Liver (tissue), 9 donors: ENCODE measurements around the gene RAB43. TPM values are rescaled to one million over a fixed set of nuclear protein-coding genes. Genes with fewer than 3 reads are reported as not detected.

Experiments used
- DNase-seq: peaks from one replicate; pipeline ENCODE4 v3.0.0-alpha.2; 2017; ENCODE audit warnings: low spot score
- H3K27ac ChIP-seq, 2 donors: one replicate each; pipeline ENCODE4 v1.7.0; 2013; ENCODE audit warnings: inconsistent platforms in 2 of 2, low read length in 2 of 2, control low read depth in 1 of 2, low read depth in 1 of 2, mild to moderate bottlenecking in 1 of 2
- H3K27me3 ChIP-seq, 4 donors: one replicate each; pipeline versions ENCODE4 v1.6.1 to v1.7.0; 2013; ENCODE audit warnings: low read length in 3 of 4, inconsistent platforms in 1 of 4, mild to moderate bottlenecking in 1 of 4, moderate library complexity in 1 of 4; ENCODE audit not compliant: control insufficient read depth in 4 of 4, insufficient read depth in 4 of 4
- H3K36me3 ChIP-seq, 4 donors: one replicate each; pipeline versions ENCODE4 v1.6.1 to v1.7.0; 2013; ENCODE audit warnings: low read length in 3 of 4, mild to moderate bottlenecking in 3 of 4, low read depth in 1 of 4, moderate library complexity in 1 of 4; ENCODE audit not compliant: control insufficient read depth in 4 of 4, insufficient read depth in 3 of 4
- H3K4me1 ChIP-seq, 4 donors: one replicate each; pipeline versions ENCODE4 v1.6.1 to v1.7.0; 2013; ENCODE audit warnings: low read length in 3 of 4, mild to moderate bottlenecking in 3 of 4, moderate library complexity in 1 of 4; ENCODE audit not compliant: control insufficient read depth in 4 of 4, insufficient read depth in 4 of 4
- H3K4me3 ChIP-seq, 3 donors: one replicate each; pipeline versions ENCODE4 v1.6.1 to v1.7.0; 2013; ENCODE audit warnings: low read length in 3 of 3, control low read depth in 1 of 3, low read depth in 1 of 3, mild to moderate bottlenecking in 1 of 3
- H3K9ac ChIP-seq, 2 donors: one replicate each; pipeline ENCODE4 v1.7.0; 2013; ENCODE audit warnings: low read length in 2 of 2, mild to moderate bottlenecking in 2 of 2, moderate library complexity in 2 of 2, control low read depth in 1 of 2, low read depth in 1 of 2
- H3K9me3 ChIP-seq, 4 donors: one replicate each; pipeline versions ENCODE4 v1.6.1 to v1.7.0; 2013; ENCODE audit warnings: low read length in 3 of 4; ENCODE audit not compliant: control insufficient read depth in 4 of 4
- FOXA1 ChIP-seq: IDR thresholded peaks from 2 replicates; pipeline ENCODE4 v1.6.1; 2016; ENCODE audit warnings: antibody characterized with exemption
- FOXA2 ChIP-seq: IDR thresholded peaks from 2 replicates; pipeline ENCODE4 v1.6.1; 2016; ENCODE audit warnings: antibody characterized with exemption
- GABPA ChIP-seq, 2 donors: IDR thresholded peaks in 1 of 2; conservative IDR thresholded peaks in 1 of 2; 2 replicates each; pipeline ENCODE4 v1.6.1; 2016; ENCODE audit warnings: antibody characterized with exemption in 2 of 2, mild to moderate bottlenecking in 1 of 2, moderate library complexity in 1 of 2
- HNF4G ChIP-seq: IDR thresholded peaks from 2 replicates; pipeline ENCODE4 v1.6.1; 2016; ENCODE audit warnings: antibody characterized with exemption
- NR2F2 ChIP-seq: IDR thresholded peaks from 2 replicates; pipeline ENCODE4 v1.6.1; 2016; ENCODE audit warnings: antibody characterized with exemption
- RAD21 ChIP-seq, 2 donors: IDR thresholded peaks; 2 replicates each; pipeline ENCODE4 v1.6.1; 2016; ENCODE audit warnings: antibody characterized with exemption in 2 of 2, mild to moderate bottlenecking in 2 of 2
- RXRA ChIP-seq, 2 donors: IDR thresholded peaks; 2 replicates each; pipeline ENCODE4 v1.6.1; 2017 to 2018; ENCODE audit warnings: antibody characterized with exemption in 2 of 2, mild to moderate bottlenecking in 1 of 2
- SP1 ChIP-seq: IDR thresholded peaks from 2 replicates; pipeline ENCODE4 v1.6.1; 2018; ENCODE audit warnings: antibody characterized with exemption, mild to moderate bottlenecking
- TAF1 ChIP-seq: conservative IDR thresholded peaks from 2 replicates; pipeline ENCODE4 v1.6.1; 2016; ENCODE audit warnings: antibody characterized with exemption, mild to moderate bottlenecking
- YY1 ChIP-seq: IDR thresholded peaks from 2 replicates; pipeline ENCODE4 v1.6.1; 2016; ENCODE audit warnings: antibody characterized with exemption, mild to moderate bottlenecking
- WGBS: extraction: QIAGEN DNeasy Blood & Tissue Kit; methylation state at CpG from one replicate; pipeline ENCODE4 v1.1.7; 2013; 5-methylcytosine and 5-hydroxymethylcytosine counted together
- polyA plus RNA-seq, 2 donors: library from polyadenylated mRNA; stranded (reverse) in 1 of 2; unstranded in 1 of 2; fragments of 200-250 nt in 1 of 2; fragments of >200 nt in 1 of 2; fragmentation: Nextera tagmentation in 1 of 2; extraction: Ambion mirVana in 1 of 2; gene quantifications; one replicate each; pipeline versions ENCODE4 v1.2.1 to v1.2.3, GENCODE V29; 2013 to 2015
- total RNA-seq, 2 donors: library from RNA; depleted of rRNA; stranded (reverse); fragments of >200 nt; gene quantifications; one replicate each; pipeline ENCODE4 v1.2.3, GENCODE V29; 2014
- TF ChIP-seq, protein P1 (sequence below): fragments of 150-350 bp; IDR thresholded peaks from 2 replicates; pipeline ENCODE4 v1.5.1; 2017; ENCODE audit warnings: improper control_type of control experiment, low read depth, low read length; ENCODE audit not compliant: missing input control
- TF ChIP-seq, protein P2 (sequence below): IDR thresholded peaks from 2 replicates; pipeline ENCODE4 v1.6.1; 2016; ENCODE audit warnings: antibody characterized with exemption
- TF ChIP-seq, protein P3 (sequence below): IDR thresholded peaks from 2 replicates; pipeline ENCODE4 v1.6.1; 2016; ENCODE audit warnings: antibody characterized with exemption
- TF ChIP-seq, protein P4 (sequence below): IDR thresholded peaks from 2 replicates; pipeline ENCODE4 v1.6.1; 2016; ENCODE audit warnings: antibody characterized with exemption
- TF ChIP-seq, protein P5 (sequence below): IDR thresholded peaks from 2 replicates; pipeline ENCODE4 v1.6.1; 2016; ENCODE audit warnings: antibody characterized with exemption, mild to moderate bottlenecking
- donor health status: healthy.
- donor health status: healthy.
- donor health status: healthy.
- donor health status: healthy.
- donor health status: healthy.

The RAB43 gene
- total and polyA plus RNA-seq, 4 donors: 13.4 to 58.1 (median 26.5) TPM

DNA sequence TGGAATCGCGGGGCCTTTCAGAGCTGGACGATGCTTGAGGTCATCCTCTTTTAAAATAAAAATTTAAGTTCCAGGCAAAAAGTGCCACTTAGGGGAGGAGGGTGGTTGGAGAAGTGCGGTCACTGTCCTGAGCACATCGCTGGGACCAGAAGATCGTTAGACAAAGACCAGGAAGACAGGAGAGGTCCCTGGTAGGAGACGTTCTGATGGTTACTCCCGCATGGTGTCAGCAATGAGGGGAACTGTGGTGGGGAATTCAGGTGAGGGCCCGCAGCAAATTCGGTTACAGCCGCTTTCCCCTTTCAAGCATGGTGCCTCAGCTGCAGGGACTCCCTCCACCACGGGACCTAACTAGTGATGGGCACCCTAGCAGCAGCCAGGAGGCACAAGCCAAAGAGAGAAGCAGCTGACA is 40.3 kb upstream of the RAB43 start:
- peak; percentile 40 for DNase-seq
- peaks cover 4 to 21% (median 16%) of the 10 kb centered on the region in 4 donors for H3K36me3 ChIP-seq

More for the DNA sequence above, 40.3 kb upstream of the RAB43 start:
- H3K27me3 ChIP-seq: no peaks in the 10 kb centered on the region
- TF ChIP-seq, protein P1, sequence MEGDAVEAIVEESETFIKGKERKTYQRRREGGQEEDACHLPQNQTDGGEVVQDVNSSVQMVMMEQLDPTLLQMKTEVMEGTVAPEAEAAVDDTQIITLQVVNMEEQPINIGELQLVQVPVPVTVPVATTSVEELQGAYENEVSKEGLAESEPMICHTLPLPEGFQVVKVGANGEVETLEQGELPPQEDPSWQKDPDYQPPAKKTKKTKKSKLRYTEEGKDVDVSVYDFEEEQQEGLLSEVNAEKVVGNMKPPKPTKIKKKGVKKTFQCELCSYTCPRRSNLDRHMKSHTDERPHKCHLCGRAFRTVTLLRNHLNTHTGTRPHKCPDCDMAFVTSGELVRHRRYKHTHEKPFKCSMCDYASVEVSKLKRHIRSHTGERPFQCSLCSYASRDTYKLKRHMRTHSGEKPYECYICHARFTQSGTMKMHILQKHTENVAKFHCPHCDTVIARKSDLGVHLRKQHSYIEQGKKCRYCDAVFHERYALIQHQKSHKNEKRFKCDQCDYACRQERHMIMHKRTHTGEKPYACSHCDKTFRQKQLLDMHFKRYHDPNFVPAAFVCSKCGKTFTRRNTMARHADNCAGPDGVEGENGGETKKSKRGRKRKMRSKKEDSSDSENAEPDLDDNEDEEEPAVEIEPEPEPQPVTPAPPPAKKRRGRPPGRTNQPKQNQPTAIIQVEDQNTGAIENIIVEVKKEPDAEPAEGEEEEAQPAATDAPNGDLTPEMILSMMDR: no peak
- TF ChIP-seq YY1 (no peak), RXRA (IDR thresholded peaks at IDR 0.05) (no peak), GABPA (IDR thresholded peaks at IDR 0.05 in 1 of 2, conservative IDR thresholded peaks at IDR 0.05 in 1 of 2) (no peak), FOXA1 (no peak), RAD21 (IDR thresholded peaks at IDR 0.05) (no peak), TAF1 (no peak), HNF4G (no peak), NR2F2 (no peak), FOXA2 (no peak), SP1 (no peak)
- TF ChIP-seq, protein P2, sequence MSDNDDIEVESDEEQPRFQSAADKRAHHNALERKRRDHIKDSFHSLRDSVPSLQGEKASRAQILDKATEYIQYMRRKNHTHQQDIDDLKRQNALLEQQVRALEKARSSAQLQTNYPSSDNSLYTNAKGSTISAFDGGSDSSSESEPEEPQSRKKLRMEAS: no peak
- TF ChIP-seq, protein P3, sequence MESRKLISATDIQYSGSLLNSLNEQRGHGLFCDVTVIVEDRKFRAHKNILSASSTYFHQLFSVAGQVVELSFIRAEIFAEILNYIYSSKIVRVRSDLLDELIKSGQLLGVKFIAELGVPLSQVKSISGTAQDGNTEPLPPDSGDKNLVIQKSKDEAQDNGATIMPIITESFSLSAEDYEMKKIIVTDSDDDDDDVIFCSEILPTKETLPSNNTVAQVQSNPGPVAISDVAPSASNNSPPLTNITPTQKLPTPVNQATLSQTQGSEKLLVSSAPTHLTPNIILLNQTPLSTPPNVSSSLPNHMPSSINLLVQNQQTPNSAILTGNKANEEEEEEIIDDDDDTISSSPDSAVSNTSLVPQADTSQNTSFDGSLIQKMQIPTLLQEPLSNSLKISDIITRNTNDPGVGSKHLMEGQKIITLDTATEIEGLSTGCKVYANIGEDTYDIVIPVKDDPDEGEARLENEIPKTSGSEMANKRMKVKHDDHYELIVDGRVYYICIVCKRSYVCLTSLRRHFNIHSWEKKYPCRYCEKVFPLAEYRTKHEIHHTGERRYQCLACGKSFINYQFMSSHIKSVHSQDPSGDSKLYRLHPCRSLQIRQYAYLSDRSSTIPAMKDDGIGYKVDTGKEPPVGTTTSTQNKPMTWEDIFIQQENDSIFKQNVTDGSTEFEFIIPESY: no peak
- TF ChIP-seq, protein P4, sequence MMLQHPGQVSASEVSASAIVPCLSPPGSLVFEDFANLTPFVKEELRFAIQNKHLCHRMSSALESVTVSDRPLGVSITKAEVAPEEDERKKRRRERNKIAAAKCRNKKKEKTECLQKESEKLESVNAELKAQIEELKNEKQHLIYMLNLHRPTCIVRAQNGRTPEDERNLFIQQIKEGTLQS: no peak
- TF ChIP-seq, protein P5, sequence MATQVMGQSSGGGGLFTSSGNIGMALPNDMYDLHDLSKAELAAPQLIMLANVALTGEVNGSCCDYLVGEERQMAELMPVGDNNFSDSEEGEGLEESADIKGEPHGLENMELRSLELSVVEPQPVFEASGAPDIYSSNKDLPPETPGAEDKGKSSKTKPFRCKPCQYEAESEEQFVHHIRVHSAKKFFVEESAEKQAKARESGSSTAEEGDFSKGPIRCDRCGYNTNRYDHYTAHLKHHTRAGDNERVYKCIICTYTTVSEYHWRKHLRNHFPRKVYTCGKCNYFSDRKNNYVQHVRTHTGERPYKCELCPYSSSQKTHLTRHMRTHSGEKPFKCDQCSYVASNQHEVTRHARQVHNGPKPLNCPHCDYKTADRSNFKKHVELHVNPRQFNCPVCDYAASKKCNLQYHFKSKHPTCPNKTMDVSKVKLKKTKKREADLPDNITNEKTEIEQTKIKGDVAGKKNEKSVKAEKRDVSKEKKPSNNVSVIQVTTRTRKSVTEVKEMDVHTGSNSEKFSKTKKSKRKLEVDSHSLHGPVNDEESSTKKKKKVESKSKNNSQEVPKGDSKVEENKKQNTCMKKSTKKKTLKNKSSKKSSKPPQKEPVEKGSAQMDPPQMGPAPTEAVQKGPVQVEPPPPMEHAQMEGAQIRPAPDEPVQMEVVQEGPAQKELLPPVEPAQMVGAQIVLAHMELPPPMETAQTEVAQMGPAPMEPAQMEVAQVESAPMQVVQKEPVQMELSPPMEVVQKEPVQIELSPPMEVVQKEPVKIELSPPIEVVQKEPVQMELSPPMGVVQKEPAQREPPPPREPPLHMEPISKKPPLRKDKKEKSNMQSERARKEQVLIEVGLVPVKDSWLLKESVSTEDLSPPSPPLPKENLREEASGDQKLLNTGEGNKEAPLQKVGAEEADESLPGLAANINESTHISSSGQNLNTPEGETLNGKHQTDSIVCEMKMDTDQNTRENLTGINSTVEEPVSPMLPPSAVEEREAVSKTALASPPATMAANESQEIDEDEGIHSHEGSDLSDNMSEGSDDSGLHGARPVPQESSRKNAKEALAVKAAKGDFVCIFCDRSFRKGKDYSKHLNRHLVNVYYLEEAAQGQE: no peak
- H3K27ac ChIP-seq: peak overlapping the region; percentile 87
- peak overlapping the region; percentile 62 to 84 for H3K9ac ChIP-seq
- peaks cover 0 to 34% (median 22%) of the 10 kb centered on the region in 4 donors for H3K4me1 ChIP-seq
- peak overlapping the region; percentile 58 to 78 (median 72) for H3K4me3 ChIP-seq
- H3K9me3 ChIP-seq: no peaks in the 10 kb centered on the region
- WGBS: 1% methylated on average over 12 of the region's 12 CpGs
